IMR-90 (cell line): ENCODE data around the gene STX16. TPM values are rescaled to one million over a fixed set of nuclear protein-coding genes. Genes with fewer than 3 reads are reported as not detected.

Experiments
- ATAC-seq: fragments of 200-7000 bp; cut with Tn5 transposase; 2 replicates; pipeline ENCODE4 v1.9.1; 2020; ENCODE audit warnings: low read depth, mild to moderate bottlenecking, moderate library complexity
- BruUV-seq: library from RNA; stranded (reverse); fragments of 400-500 nt; replicated peaks from 2 replicates; lab custom pipeline; 2021; lab: Mats Ljungman, UMichigan
- CTCF ChIA-PET: fragments of 300-600 bp; formaldehyde crosslinking; extraction: SDS; loops from one replicate; lab custom pipeline; 2021; ENCODE audit warnings: antibody characterized with exemption; lab: Yijun Ruan, JAX
- POLR2A ChIA-PET: fragments of 300-600 bp; sonication (Branson Sonifier 250); formaldehyde crosslinking; loops from one replicate; lab custom pipeline; 2022; ENCODE audit warnings: antibody characterized with exemption; ENCODE audit not compliant: unreplicated experiment; lab: Charles Lee
- DNase-seq: peaks from one replicate; pipeline ENCODE4 v3.0.0; 2013
- H2AFZ ChIP-seq: replicated peaks from 2 replicates; pipeline ENCODE3; 2013; ENCODE audit warnings: low read length, mild to moderate bottlenecking; ENCODE audit not compliant: poor library complexity
- H2AK5ac ChIP-seq: 2 replicates; pipeline ENCODE4 v1.6.1; 2013; ENCODE audit warnings: low read depth, low read length, inconsistent platforms
- H2AK9ac ChIP-seq: replicated peaks from 2 replicates; pipeline ENCODE3; 2013; ENCODE audit warnings: mild to moderate bottlenecking, low read depth, low read length, moderate library complexity; ENCODE audit not compliant: poor library complexity
- H2BK120ac ChIP-seq: 2 replicates; pipeline ENCODE4 v1.6.1; 2013; ENCODE audit warnings: low read depth, low read length, inconsistent platforms
- H2BK15ac ChIP-seq: 3 replicates; pipeline ENCODE4 v1.6.1; 2013; ENCODE audit warnings: low read depth, low read length, inconsistent platforms
- H2BK20ac ChIP-seq: 2 replicates; pipeline ENCODE4 v1.6.1; 2013; ENCODE audit warnings: low read depth, mild to moderate bottlenecking, inconsistent platforms, low read length, moderate library complexity
- H2BK5ac ChIP-seq: 2 replicates; pipeline ENCODE4 v1.6.1; 2013; ENCODE audit warnings: mild to moderate bottlenecking, low read depth, low read length, inconsistent platforms; ENCODE audit not compliant: poor library complexity, severe bottlenecking
- H3K14ac ChIP-seq: replicated peaks from 2 replicates; pipeline ENCODE4 v1.6.1; 2013; ENCODE audit warnings: low read depth, low read length, inconsistent platforms
- H3K18ac ChIP-seq: 2 replicates; pipeline ENCODE4 v1.6.1; 2013; ENCODE audit warnings: low read depth, low read length, control low read depth
- H3K23ac ChIP-seq: 2 replicates; pipeline ENCODE4 v1.6.1; 2013; ENCODE audit warnings: low read depth, low read length, inconsistent platforms
- H3K27ac ChIP-seq: 2 replicates; pipeline ENCODE4 v1.5.1; 2013; ENCODE audit warnings: mild to moderate bottlenecking, control low read depth, low read length; ENCODE audit not compliant: insufficient read depth
- H3K27me3 ChIP-seq: 2 replicates; pipeline ENCODE4 v1.6.1; 2013; ENCODE audit warnings: low read length; ENCODE audit not compliant: control insufficient read depth, insufficient read depth
- H3K36me3 ChIP-seq: 2 replicates; pipeline ENCODE4 v1.6.1; 2013; ENCODE audit warnings: low read length, mixed read lengths; ENCODE audit not compliant: control insufficient read depth, insufficient read depth
- H3K4ac ChIP-seq: 2 replicates; pipeline ENCODE4 v1.6.1; 2013; ENCODE audit warnings: low read depth, low read length, inconsistent platforms
- H3K4me1 ChIP-seq: 2 replicates; pipeline ENCODE4 v1.6.1; 2013; ENCODE audit warnings: low read length, mixed read lengths; ENCODE audit not compliant: control insufficient read depth, insufficient read depth
- H3K4me2 ChIP-seq: 2 replicates; pipeline ENCODE4 v1.6.1; 2013; ENCODE audit warnings: low read depth, mild to moderate bottlenecking, control low read depth, low read length, moderate library complexity
- H3K4me3 ChIP-seq: 2 replicates; pipeline ENCODE4 v1.5.1; 2013; ENCODE audit warnings: low read depth, mild to moderate bottlenecking, control low read depth, low read length, moderate library complexity; ENCODE audit not compliant: insufficient read depth
- H3K56ac ChIP-seq: 2 replicates; pipeline ENCODE4 v1.6.1; 2013; ENCODE audit warnings: low read length, inconsistent platforms; ENCODE audit not compliant: insufficient read depth; ENCODE audit errors: extremely low read depth
- H3K79me1 ChIP-seq, 2 experiments: 2 replicates each; pipeline ENCODE4 v1.6.1; 2013; ENCODE audit warnings: low read length in 2 of 2, inconsistent platforms in 1 of 2, low read depth in 1 of 2
- H3K9ac ChIP-seq: 2 replicates; pipeline ENCODE4 v1.6.1; 2013; ENCODE audit warnings: low read depth, low read length, control low read depth
- H3K9me1 ChIP-seq: 2 replicates; pipeline ENCODE4 v1.6.1; 2013; ENCODE audit warnings: low read length, inconsistent platforms; ENCODE audit not compliant: insufficient read depth
- H3K9me3 ChIP-seq: 2 replicates; pipeline ENCODE4 v1.6.1; 2013; ENCODE audit warnings: low read length; ENCODE audit not compliant: control insufficient read depth, insufficient read depth
- H4K20me1 ChIP-seq: 2 replicates; pipeline ENCODE4 v1.6.1; 2013; ENCODE audit warnings: low read length, inconsistent platforms; ENCODE audit not compliant: insufficient read depth
- H4K5ac ChIP-seq: 2 replicates; pipeline ENCODE4 v1.6.1; 2013; ENCODE audit warnings: mild to moderate bottlenecking, low read depth, low read length, control low read depth
- H4K8ac ChIP-seq, 2 experiments: 2 replicates each; pipeline ENCODE4 v1.6.1; 2013; ENCODE audit warnings: low read depth in 2 of 2, low read length in 2 of 2, control low read depth in 1 of 2, inconsistent platforms in 1 of 2
- H4K91ac ChIP-seq: 2 replicates; pipeline ENCODE4 v1.6.1; 2013; ENCODE audit warnings: low read depth, low read length, inconsistent platforms; ENCODE audit not compliant: insufficient read depth
- CEBPB ChIP-seq: IDR thresholded peaks from 2 replicates; pipeline ENCODE4 v1.6.1; 2012; ENCODE audit warnings: low read depth, low read length, improper control_type of control experiment
- CTCF ChIP-seq: conservative IDR thresholded peaks from 2 replicates; pipeline ENCODE4 v1.5.1; 2012; ENCODE audit warnings: mild to moderate bottlenecking, low read depth, low read length, improper control_type of control experiment
- FOS ChIP-seq: fragments of 150-350 bp; IDR thresholded peaks from 2 replicates; pipeline ENCODE4 v1.6.1; 2016; ENCODE audit warnings: low read depth, low read length
- MAZ ChIP-seq: IDR thresholded peaks from 2 replicates; pipeline ENCODE4 v1.6.1; 2012; ENCODE audit warnings: low read depth, mild to moderate bottlenecking, low read length, improper control_type of control experiment, moderate library complexity, borderline replicate concordance
- MXI1 ChIP-seq: IDR thresholded peaks from 2 replicates; pipeline ENCODE4 v1.6.1; 2012; ENCODE audit warnings: low read depth, mild to moderate bottlenecking, low read length, moderate library complexity, borderline replicate concordance
- NFE2L2 ChIP-seq: fragments of 150-350 bp; IDR thresholded peaks from 2 replicates; pipeline ENCODE4 v1.6.1; 2016; ENCODE audit warnings: low read depth, mild to moderate bottlenecking, low read length
- POLR2A ChIP-seq: IDR thresholded peaks from 2 replicates; pipeline ENCODE4 v1.6.1; 2012; ENCODE audit warnings: mild to moderate bottlenecking, low read depth, low read length
- RAD21 ChIP-seq: IDR thresholded peaks from 2 replicates; pipeline ENCODE4 v1.6.1; 2012; ENCODE audit warnings: low read length, improper control_type of control experiment
- RFX5 ChIP-seq: IDR thresholded peaks from 2 replicates; pipeline ENCODE4 v1.8.0; 2012; ENCODE audit warnings: low read depth, mild to moderate bottlenecking, low read length, moderate library complexity
- SMC3 ChIP-seq: fragments of 150-350 bp; IDR thresholded peaks from 2 replicates; pipeline ENCODE4 v1.6.1; 2016; ENCODE audit warnings: low read depth, mild to moderate bottlenecking, antibody characterized with exemption, low read length, moderate library complexity
- WGBS, 2 experiments: methylation state at CpG; one replicate each; pipeline versions ENCODE4 v1.1.5 to v1.1.7; 2013; ENCODE audit warnings: missing lambda C conversion rate in 2 of 2; ENCODE audit not compliant: insufficient read length in 1 of 2; ENCODE audit errors: extremely low coverage in 2 of 2; 5-methylcytosine and 5-hydroxymethylcytosine counted together
- dilution Hi-C: fragments of 300-500 bp; cut with HindIII; formaldehyde crosslinking; loops from one replicate; pipeline ENCODE4 v1.14.3; 2018; ENCODE audit warnings: low sequenced_read_pairs; ENCODE audit not compliant: unreplicated experiment
- in situ Hi-C: fragments of 300-500 bp; cut with MboI; formaldehyde crosslinking; loops from 3 replicates; pipeline ENCODE4 v1.14.3; 2019; ENCODE audit warnings: low sequenced_read_pairs, inconsistent platforms, mixed read lengths
- intact Hi-C: fragments of 100-400 bp; cut with micrococcal nuclease; formaldehyde crosslinking; loops from 2 replicates; pipeline ENCODE4 v1.10.0; 2022
- polyA plus RNA-seq, 3 experiments: library from polyadenylated mRNA; depleted of rRNA; stranded (reverse); fragments of >200 nt; gene quantifications; 2 replicates each; pipeline ENCODE4 v1.2.3, GENCODE V29; 2012; ENCODE audit warnings: low replicate concordance in 1 of 3
- total RNA-seq: library from RNA; depleted of rRNA; stranded (reverse); fragments of >200 nt; gene quantifications from 2 replicates; pipeline ENCODE4 v1.2.3, GENCODE V29; 2012

STX16 gene
- total and polyA plus RNA-seq, 2 of the 4 experiments (the other 2 are of a cell fraction): 26.9 to 58.2 TPM

GRCh38 chr20:58616411-58616810, 34.7 kb upstream of the STX16 start:
- H3K4ac ChIP-seq: no peak overlapping the region
- no peak overlapping the region for H2BK20ac ChIP-seq
- ATAC-seq (no peak), DNase-seq (no peak)
- no peaks in the 10 kb centered on the region for H4K20me1 ChIP-seq
- H2BK15ac ChIP-seq: no peak overlapping the region
- no TSS peak for BruUV-seq
- TF ChIP-seq MAZ: no peak
- no peak for TF ChIP-seq CEBPB
- TF ChIP-seq SMC3: no peak
- TF ChIP-seq RFX5: no peak
- TF ChIP-seq CTCF: no peak
- TF ChIP-seq FOS: no peak
- no peak for TF ChIP-seq RAD21
- no peak for TF ChIP-seq MXI1
- TF ChIP-seq POLR2A: no peak
- no peak for TF ChIP-seq NFE2L2
- no peak overlapping the region for H4K5ac ChIP-seq
- H3K27me3 ChIP-seq: no peaks in the 10 kb centered on the region
- no peak overlapping the region for H4K91ac ChIP-seq
- H3K56ac ChIP-seq: no peak overlapping the region
- H3K4me2 ChIP-seq: no peak overlapping the region
- H3K23ac ChIP-seq: no peak overlapping the region
- H2AK5ac ChIP-seq: no peak overlapping the region
- in situ Hi-C loops: no loop called here
- no peak overlapping the region for H3K4me3 ChIP-seq
- H3K27ac ChIP-seq: no peak overlapping the region
- no peaks in the 10 kb centered on the region for H3K9me3 ChIP-seq
- no peak overlapping the region for H2BK120ac ChIP-seq
- ChIA-PET POLR2A (no interaction called here), CTCF (no interaction called here)
- no peak overlapping the region for H2AFZ ChIP-seq
- no peak overlapping the region for H2BK5ac ChIP-seq
- H2AK9ac ChIP-seq: no peak overlapping the region
- no peak overlapping the region for H4K8ac ChIP-seq
- peaks cover 23% of the 10 kb centered on the region for H3K9me1 ChIP-seq
- H3K14ac ChIP-seq: no peak overlapping the region
- dilution Hi-C loops: no loop called here
- peaks cover 15% of the 10 kb centered on the region for H3K4me1 ChIP-seq
- H3K9ac ChIP-seq: no peak overlapping the region
- 100% methylated on average over 1 of the region's 7 CpGs; no CpG with 5 or more reads in 1 of the 2 experiments for WGBS, 2 experiments
- intact Hi-C loops: no loop called here
- no peaks in the 10 kb centered on the region for H3K36me3 ChIP-seq
- H3K18ac ChIP-seq: no peak overlapping the region
- H3K79me1 ChIP-seq: 0 out of 4 replicates have a peak, but pooled peaks cover 0 to 3% of the 10 kb centered on the region in 2 experiments
